Hepatocyte (in vitro differentiated cells): ENCODE measurements around the gene PPIP5K2. TPM values are rescaled to one million over a fixed set of nuclear protein-coding genes. Genes with fewer than 3 reads are reported as not detected.

Experiments used
- DNase-seq: peaks from one replicate; pipeline ENCODE4 v3.0.0-alpha.2; 2016; ENCODE audit warnings: low spot score
- H2AFZ ChIP-seq: fragments of 200-600 bp; sonication (generic); 2 replicates; pipeline ENCODE4 v1.6.0; 2016; ENCODE audit warnings: antibody characterized with exemption, mild to moderate bottlenecking
- H3K27ac ChIP-seq: fragments of 200-600 bp; sonication (generic); 2 replicates; pipeline ENCODE4 v1.5.1; 2016; ENCODE audit warnings: mild to moderate bottlenecking
- H3K27me3 ChIP-seq: fragments of 200-600 bp; sonication (generic); 2 replicates; pipeline ENCODE4 v1.6.1; 2016
- H3K36me3 ChIP-seq: fragments of 200-600 bp; sonication (generic); replicated peaks from 2 replicates; pipeline ENCODE4 v1.5.1; 2016; ENCODE audit warnings: low read depth; ENCODE audit not compliant: insufficient read depth
- H3K4me1 ChIP-seq: fragments of 200-600 bp; sonication (generic); 2 replicates; pipeline ENCODE4 v1.5.1; 2016; ENCODE audit warnings: mild to moderate bottlenecking, moderate library complexity; ENCODE audit not compliant: insufficient read depth
- H3K4me2 ChIP-seq: fragments of 200-600 bp; sonication (generic); 2 replicates; pipeline ENCODE4 v1.6.0; 2016
- H3K4me3 ChIP-seq: fragments of 200-600 bp; sonication (generic); 2 replicates; pipeline ENCODE4 v1.5.1; 2016; ENCODE audit warnings: mild to moderate bottlenecking
- H3K79me2 ChIP-seq: fragments of 200-600 bp; sonication (generic); 2 replicates; pipeline ENCODE4 v1.6.0; 2017; ENCODE audit warnings: mild to moderate bottlenecking
- H3K9me2 ChIP-seq: fragments of 200-600 bp; sonication (generic); replicated peaks from 2 replicates; pipeline ENCODE4 v1.6.0; 2017; ENCODE audit warnings: mild to moderate bottlenecking; ENCODE audit not compliant: insufficient read depth
- H3K9me3 ChIP-seq: fragments of 200-600 bp; sonication (generic); 2 replicates; pipeline ENCODE4 v1.5.1; 2016; ENCODE audit warnings: low read depth, mild to moderate bottlenecking
- H4K20me1 ChIP-seq: fragments of 200-600 bp; sonication (generic); 2 replicates; pipeline ENCODE4 v1.6.0; 2016; ENCODE audit warnings: mild to moderate bottlenecking; ENCODE audit not compliant: insufficient read depth, poor library complexity, severe bottlenecking
- EZH2 ChIP-seq: fragments of 200-600 bp; sonication (generic); IDR thresholded peaks from 2 replicates; pipeline ENCODE4 v1.6.1; 2016; ENCODE audit warnings: antibody characterized with exemption, mild to moderate bottlenecking, borderline replicate concordance
- EZH2phosphoT487 ChIP-seq: fragments of 200-600 bp; sonication (generic); IDR thresholded peaks from one replicate; pipeline ENCODE4 v1.6.1; 2018; ENCODE audit warnings: antibody characterized with exemption, mild to moderate bottlenecking, low read depth, moderate library complexity; ENCODE audit not compliant: unreplicated experiment, severe bottlenecking
- whole genome bisulfite sequencing: methylation state at CpG from one replicate; pipeline ENCODE4 v1.1.6; 2016; ENCODE audit warnings: low lambda C conversion rate; ENCODE audit errors: missing lambda C conversion rate; 5-methylcytosine and 5-hydroxymethylcytosine counted together
- polyA plus RNA-seq: library from polyadenylated mRNA; unstranded; fragments of >200 nt; fragmentation: Nextera tagmentation; extraction: Ambion mirVana; gene quantifications from 2 replicates; pipeline ENCODE4 v1.2.1, GENCODE V29; 2016
- total RNA-seq: library from RNA; depleted of rRNA; stranded (reverse); fragments of >200 nt; gene quantifications from 2 replicates; pipeline ENCODE4 v1.2.3, GENCODE V29; 2014
- TF ChIP-seq, protein P1 (sequence below): fragments of 200-600 bp; sonication (generic); IDR thresholded peaks from 2 replicates; pipeline ENCODE4 v1.5.1; 2016; ENCODE audit warnings: antibody characterized with exemption, mild to moderate bottlenecking; ENCODE audit not compliant: poor library complexity

The PPIP5K2 gene
- total and polyA plus RNA-seq, 2 experiments from 2014 or later, result 31.4 to 78.0 TPM

GRCh38 chr5:103086547-103086946, 33.6 kb upstream of the PPIP5K2 start:
- Histone ChIP-seq H3K36me3 (no peaks in the 10 kb centered on the region), H3K27ac (no peak overlapping the region), H2AFZ (no peak overlapping the region), H3K9me2 (no peaks in the 10 kb centered on the region), H3K27me3 (no peaks in the 10 kb centered on the region), H3K4me1 (no peaks in the 10 kb centered on the region), H3K9me3 (peaks cover 5% of the 10 kb centered on the region), H3K4me2 (no peak overlapping the region), H3K4me3 (no peak overlapping the region), H3K79me2 (no peaks in the 10 kb centered on the region), H4K20me1 (no peaks in the 10 kb centered on the region)
- no peak for TF ChIP-seq EZH2phosphoT487
- TF ChIP-seq, protein P1, sequence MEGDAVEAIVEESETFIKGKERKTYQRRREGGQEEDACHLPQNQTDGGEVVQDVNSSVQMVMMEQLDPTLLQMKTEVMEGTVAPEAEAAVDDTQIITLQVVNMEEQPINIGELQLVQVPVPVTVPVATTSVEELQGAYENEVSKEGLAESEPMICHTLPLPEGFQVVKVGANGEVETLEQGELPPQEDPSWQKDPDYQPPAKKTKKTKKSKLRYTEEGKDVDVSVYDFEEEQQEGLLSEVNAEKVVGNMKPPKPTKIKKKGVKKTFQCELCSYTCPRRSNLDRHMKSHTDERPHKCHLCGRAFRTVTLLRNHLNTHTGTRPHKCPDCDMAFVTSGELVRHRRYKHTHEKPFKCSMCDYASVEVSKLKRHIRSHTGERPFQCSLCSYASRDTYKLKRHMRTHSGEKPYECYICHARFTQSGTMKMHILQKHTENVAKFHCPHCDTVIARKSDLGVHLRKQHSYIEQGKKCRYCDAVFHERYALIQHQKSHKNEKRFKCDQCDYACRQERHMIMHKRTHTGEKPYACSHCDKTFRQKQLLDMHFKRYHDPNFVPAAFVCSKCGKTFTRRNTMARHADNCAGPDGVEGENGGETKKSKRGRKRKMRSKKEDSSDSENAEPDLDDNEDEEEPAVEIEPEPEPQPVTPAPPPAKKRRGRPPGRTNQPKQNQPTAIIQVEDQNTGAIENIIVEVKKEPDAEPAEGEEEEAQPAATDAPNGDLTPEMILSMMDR, result no peak
- TF ChIP-seq EZH2, result no peak
- 88% methylated on average over 1 of the region's 1 CpG for WGBS
- DNase-seq, result no peak

DNA sequence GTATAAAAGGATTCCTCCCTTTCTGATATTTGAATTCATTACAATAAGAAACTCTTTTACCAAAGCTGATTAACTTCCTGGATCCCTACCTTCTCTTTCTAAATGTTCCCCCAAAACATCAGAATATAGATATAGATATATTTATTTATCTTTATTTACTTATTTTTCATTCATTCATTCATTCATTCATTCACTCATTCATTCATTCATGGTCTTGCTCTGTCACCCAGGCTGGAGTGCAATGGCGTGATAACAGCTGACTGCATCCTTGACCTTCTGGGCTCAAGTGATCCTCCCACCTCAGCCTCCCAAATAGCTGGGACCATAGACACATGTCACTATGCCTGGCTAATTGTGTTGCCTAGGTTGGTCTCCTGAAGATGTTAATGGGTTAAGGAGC, 30.8 kb upstream of the PPIP5K2 start:
- H3K9me3 ChIP-seq, result no peaks in the 10 kb centered on the region
- H3K4me2 ChIP-seq, result no peak overlapping the region
- no peak overlapping the region for H2AFZ ChIP-seq
- DNase-seq, result no peak
- H4K20me1 ChIP-seq, result no peaks in the 10 kb centered on the region
- WGBS, result 93% methylated on average over 1 of the region's 1 CpG
- no peaks in the 10 kb centered on the region for H3K4me1 ChIP-seq
- no peak overlapping the region for H3K27ac ChIP-seq
- H3K79me2 ChIP-seq, result no peaks in the 10 kb centered on the region
- H3K27me3 ChIP-seq, result no peaks in the 10 kb centered on the region
- TF ChIP-seq, protein P1, result no peak
- TF ChIP-seq EZH2phosphoT487 (no peak), EZH2 (no peak)
- H3K9me2 ChIP-seq, result no peaks in the 10 kb centered on the region
- H3K4me3 ChIP-seq, result no peak overlapping the region
- no peaks in the 10 kb centered on the region for H3K36me3 ChIP-seq

DNA sequence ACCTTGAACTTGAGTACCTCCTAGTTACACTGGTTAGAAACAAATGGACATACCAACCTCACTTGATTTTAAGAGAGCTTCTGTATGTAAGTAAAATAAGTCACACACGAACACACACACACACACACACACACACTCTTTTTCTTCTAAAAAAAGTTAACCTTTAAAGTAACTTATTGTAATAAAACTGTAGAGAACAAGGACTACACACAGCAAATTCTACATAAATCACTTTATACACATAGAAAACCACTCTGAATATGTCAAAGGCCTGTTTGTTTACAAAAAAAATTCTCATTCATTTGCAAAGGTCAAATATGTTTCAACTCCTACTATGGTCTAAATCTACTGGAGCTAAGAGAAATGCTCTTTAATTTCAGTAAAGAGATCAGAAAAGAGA, 29.3 kb upstream of the PPIP5K2 start:
- Histone ChIP-seq H3K36me3 (no peaks in the 10 kb centered on the region), H3K4me2 (no peak overlapping the region), H3K9me3 (no peaks in the 10 kb centered on the region), H3K27me3 (no peaks in the 10 kb centered on the region), H3K27ac (no peak overlapping the region), H3K79me2 (no peaks in the 10 kb centered on the region), H2AFZ (no peak overlapping the region), H4K20me1 (no peaks in the 10 kb centered on the region), H3K4me3 (no peak overlapping the region), H3K9me2 (no peaks in the 10 kb centered on the region), H3K4me1 (peaks cover 6% of the 10 kb centered on the region)
- TF ChIP-seq, protein P1, result no peak
- TF ChIP-seq EZH2phosphoT487, result no peak
- TF ChIP-seq EZH2, result no peak
- WGBS, result 91% methylated on average over 1 of the region's 1 CpG
- no peak for DNase-seq

GRCh38 chr5:103092676-103093075, 27.4 kb upstream of the PPIP5K2 start:
- no peaks in the 10 kb centered on the region for H4K20me1 ChIP-seq
- no peak overlapping the region for H2AFZ ChIP-seq
- H3K79me2 ChIP-seq, result no peaks in the 10 kb centered on the region
- peaks cover 6% of the 10 kb centered on the region for H3K4me1 ChIP-seq
- no peaks in the 10 kb centered on the region for H3K9me2 ChIP-seq
- no peaks in the 10 kb centered on the region for H3K9me3 ChIP-seq
- H3K4me2 ChIP-seq, result no peak overlapping the region
- DNase-seq, result no peak
- 92% methylated on average over 3 of the region's 3 CpGs for WGBS
- no peaks in the 10 kb centered on the region for H3K27me3 ChIP-seq
- H3K36me3 ChIP-seq, result no peaks in the 10 kb centered on the region
- TF ChIP-seq, protein P1, result no peak
- TF ChIP-seq EZH2phosphoT487 (no peak), EZH2 (no peak)
- H3K27ac ChIP-seq, result no peak overlapping the region
- no peak overlapping the region for H3K4me3 ChIP-seq
